ENCODE data around the gene MYO1F.

GRCh38 chr19:8552810-8553209 is 24.4 kb downstream of the MYO1F start:
- TF ChIP-seq POLR2A (IDR thresholded peaks at IDR 0.05), result no peak
- no peak for TF ChIP-seq CTCF (IDR thresholded peaks at IDR 0.05)
